ENCODE data around the gene KCNT2.

GRCh38 chr1:196451103-196451502, 157.1 kb downstream of the KCNT2 start:
- TF ChIP-seq CTCF (conservative IDR thresholded peaks at IDR 0.05 in 1 of 2, IDR thresholded peaks at IDR 0.05 in 1 of 2; ENCODE audit: extremely low read depth in 1 of 2, insufficient read depth in 1 of 2, low read depth in 1 of 2, low read length in 2 of 2) (no peak), EZH2 (IDR thresholded peaks at IDR 0.05; ENCODE audit: borderline replicate concordance, low read length) (no peak)
